Stomach (tissue), 4 donors: ENCODE measurements around the gene LAMP1.

Source experiments
- CTCF ChIP-seq, 7 experiments: fragments of 450-650 bp in 4 of 7; fragments of 200-600 bp in 3 of 7; sonication (generic) in 3 of 7; IDR thresholded peaks; one replicate each; pipeline ENCODE4 v1.5.1; 2016 to 2019; ENCODE audit warnings: antibody characterized with exemption in 7 of 7, control low read depth in 2 of 7, mild to moderate bottlenecking in 1 of 7
- POLR2A ChIP-seq, 4 donors: fragments of 450-650 bp; IDR thresholded peaks; one replicate each; pipeline ENCODE4 v1.6.1; 2016; ENCODE audit warnings: antibody characterized with exemption in 4 of 4, control low read depth in 2 of 4, mild to moderate bottlenecking in 1 of 4, moderate library complexity in 1 of 4
- POLR2AphosphoS5 ChIP-seq, 3 donors: sonication (generic); formaldehyde crosslinking; IDR thresholded peaks; one replicate each; pipeline ENCODE4 v1.6.1; 2016; ENCODE audit warnings: antibody characterized with exemption in 3 of 3

DNA sequence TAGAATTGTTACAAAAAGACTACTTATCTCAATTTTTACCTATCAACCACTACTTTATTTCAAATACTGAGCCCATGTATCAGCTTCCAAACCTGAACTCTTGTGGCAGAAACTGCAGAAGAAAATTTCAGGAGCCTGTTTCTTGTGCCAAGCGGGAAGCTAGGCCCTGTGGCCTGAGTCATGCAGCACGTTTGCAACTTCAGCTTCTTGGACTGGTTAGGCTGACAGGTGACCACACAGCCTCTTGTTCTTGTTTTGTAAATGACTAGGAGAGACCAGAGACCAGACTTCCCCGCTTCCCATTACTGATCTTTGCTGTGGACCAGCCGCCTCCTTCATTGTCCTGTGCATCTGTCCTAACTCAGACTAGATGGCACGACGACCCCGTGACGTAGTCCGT is 3.4 kb upstream of the LAMP1 start:
- TF ChIP-seq CTCF (IDR thresholded peaks at IDR 0.05) (no peak), POLR2A (IDR thresholded peaks at IDR 0.05) (no peak), POLR2AphosphoS5 (IDR thresholded peaks at IDR 0.05) (no peak)
